ENCODE data around the gene AFAP1L1. TPM values are rescaled to one million over a fixed set of nuclear protein-coding genes. Genes with fewer than 3 reads are reported as not detected.
"Not testable (repeated sequence)": the region's sequence is repeated elsewhere in the genome, so short reads cannot be mapped to it uniquely, and the experiment has no call there.

Gene AFAP1L1
- polyA plus RNA-seq, 1 experiment = 1.8 TPM

DNA sequence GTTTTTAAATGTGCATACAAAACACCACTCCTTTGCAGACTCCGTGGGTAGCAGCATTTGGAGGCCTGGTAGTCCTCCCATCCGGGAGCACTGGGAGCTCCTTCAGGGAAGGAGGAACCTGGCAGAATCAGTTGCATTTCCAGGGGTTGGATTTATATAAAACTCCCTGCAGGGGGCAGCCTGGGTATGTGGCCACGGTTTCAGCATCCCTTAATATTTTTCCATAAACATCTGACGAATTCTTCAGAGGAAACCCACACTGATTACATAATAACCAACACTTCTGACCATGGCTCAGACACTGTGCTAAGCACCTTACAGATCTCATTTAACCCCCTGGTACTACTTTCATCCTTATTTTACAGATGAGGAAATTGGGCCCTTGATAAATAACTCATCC is 6.1 kb upstream of the AFAP1L1 start:
- CTCF ChIA-PET = interaction anchor here (0.7 to 2.1 kb wide), 22 partner anchors 8 to 352 kb away, joined by 3 to 17 read pairs (median 4); partner anchors contain the start of gene GRPEL2
- Histone ChIP-seq H3K27me3 (ENCODE audit: control insufficient read depth, insufficient read depth, low read length) (peaks cover 3% of the 10 kb centered on the region), H3K4me3 (ENCODE audit: low read depth, low read length) (no peak overlapping the region), H3K27ac (ENCODE audit: low read depth, low read length) (no peak overlapping the region), H3K9me3 (ENCODE audit: control insufficient read depth, insufficient read depth, low read length) (peaks cover 3% of the 10 kb centered on the region)
- TF ChIP-seq, protein P1, sequence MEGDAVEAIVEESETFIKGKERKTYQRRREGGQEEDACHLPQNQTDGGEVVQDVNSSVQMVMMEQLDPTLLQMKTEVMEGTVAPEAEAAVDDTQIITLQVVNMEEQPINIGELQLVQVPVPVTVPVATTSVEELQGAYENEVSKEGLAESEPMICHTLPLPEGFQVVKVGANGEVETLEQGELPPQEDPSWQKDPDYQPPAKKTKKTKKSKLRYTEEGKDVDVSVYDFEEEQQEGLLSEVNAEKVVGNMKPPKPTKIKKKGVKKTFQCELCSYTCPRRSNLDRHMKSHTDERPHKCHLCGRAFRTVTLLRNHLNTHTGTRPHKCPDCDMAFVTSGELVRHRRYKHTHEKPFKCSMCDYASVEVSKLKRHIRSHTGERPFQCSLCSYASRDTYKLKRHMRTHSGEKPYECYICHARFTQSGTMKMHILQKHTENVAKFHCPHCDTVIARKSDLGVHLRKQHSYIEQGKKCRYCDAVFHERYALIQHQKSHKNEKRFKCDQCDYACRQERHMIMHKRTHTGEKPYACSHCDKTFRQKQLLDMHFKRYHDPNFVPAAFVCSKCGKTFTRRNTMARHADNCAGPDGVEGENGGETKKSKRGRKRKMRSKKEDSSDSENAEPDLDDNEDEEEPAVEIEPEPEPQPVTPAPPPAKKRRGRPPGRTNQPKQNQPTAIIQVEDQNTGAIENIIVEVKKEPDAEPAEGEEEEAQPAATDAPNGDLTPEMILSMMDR (IDR thresholded peaks at IDR 0.05; ENCODE audit: low read depth, low read length) = peak; percentile 59
- no peak for DNase-seq (ENCODE audit: low read depth, low spot score)
- POLR2A ChIA-PET = no interaction called here

DNA sequence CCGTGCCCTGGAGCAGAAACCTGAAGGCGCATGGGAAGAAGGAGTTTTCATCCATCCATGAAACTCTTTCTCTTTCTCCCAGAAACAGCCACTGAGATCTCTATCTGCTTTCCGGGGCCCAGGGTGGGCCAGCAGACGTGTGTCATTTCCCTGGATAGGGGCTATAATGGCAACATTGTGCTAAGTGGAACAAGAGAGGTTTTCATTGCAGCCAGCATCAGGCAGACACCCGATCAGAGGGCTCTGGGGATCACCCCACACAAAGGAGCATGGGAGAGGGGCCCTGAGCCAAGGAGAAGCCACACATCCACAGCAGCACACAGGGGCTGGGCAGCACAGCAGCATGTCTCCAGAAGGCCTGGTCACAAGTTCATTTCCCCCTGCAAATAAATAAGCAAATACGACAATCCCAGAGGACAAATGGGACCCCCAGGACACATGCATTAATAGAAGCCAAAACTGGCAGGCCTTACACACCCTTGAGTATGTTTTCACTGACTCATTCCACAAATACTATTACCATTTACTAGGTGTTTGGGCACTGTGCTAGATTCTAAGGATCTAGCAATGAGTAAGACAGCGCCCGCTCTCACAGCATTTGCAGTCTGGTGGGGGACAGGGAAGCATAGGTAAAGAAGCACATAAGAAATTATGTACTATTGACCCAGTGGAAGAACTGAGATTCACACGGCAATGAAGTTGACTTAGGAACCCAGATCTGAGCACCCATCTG is 4.3 kb upstream of the AFAP1L1 start:
- H3K4me3 ChIP-seq (ENCODE audit: low read depth, low read length) = no peak overlapping the region
- DNase-seq (ENCODE audit: low read depth, low spot score) = no peak
- H3K27me3 ChIP-seq (ENCODE audit: control insufficient read depth, insufficient read depth, low read length) = peaks cover 3% of the 10 kb centered on the region
- peaks cover 3% of the 10 kb centered on the region for H3K9me3 ChIP-seq (ENCODE audit: control insufficient read depth, insufficient read depth, low read length)
- ChIA-PET POLR2A (no interaction called here), CTCF (interaction anchor here (0.9 to 3.6 kb wide), 9 partner anchors 12 to 232 kb away, joined by 3 to 24 read pairs (median 3); partner anchors contain the start of gene ABLIM3)
- TF ChIP-seq, protein P1 (IDR thresholded peaks at IDR 0.05; ENCODE audit: low read depth, low read length) = no peak
- H3K27ac ChIP-seq (ENCODE audit: low read depth, low read length) = no peak overlapping the region

DNA sequence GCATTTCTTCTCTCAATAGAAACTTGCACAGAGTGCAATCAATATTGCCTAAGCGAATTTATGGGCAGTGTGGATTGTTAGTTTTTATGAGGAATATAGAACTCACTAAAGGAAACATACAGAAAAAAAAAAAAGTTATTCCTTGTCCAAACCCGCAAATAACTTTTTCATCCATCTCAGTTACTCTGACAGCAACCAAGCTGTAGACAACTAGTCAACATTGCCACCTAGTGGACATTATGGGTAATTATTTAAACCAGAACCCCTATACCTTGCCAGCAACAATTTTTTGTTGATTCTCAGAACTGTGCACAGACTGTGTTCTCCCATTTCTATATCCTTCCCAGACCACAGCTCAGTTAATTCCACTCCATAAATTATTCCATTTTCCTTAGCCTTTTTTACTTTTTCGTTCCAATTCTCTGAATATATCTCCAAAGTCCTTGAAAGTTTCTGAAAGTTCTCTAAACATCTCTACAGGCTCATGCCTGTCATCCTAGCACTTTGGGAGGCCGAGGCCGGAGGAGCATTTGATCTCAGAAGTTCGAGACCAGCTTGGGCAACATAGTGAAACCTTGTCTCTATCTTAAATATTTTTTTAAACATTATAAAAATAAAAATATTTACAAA is 2.6 kb upstream of the AFAP1L1 start:
- CTCF ChIA-PET = interaction anchor here (0.7 to 3.6 kb wide), 24 partner anchors 11 to 881 kb away, joined by 3 to 24 read pairs (median 4); no protein-coding TSS in a partner anchor
- no peak overlapping the region for H3K27ac ChIP-seq (ENCODE audit: low read depth, low read length)
- peaks cover 3% of the 10 kb centered on the region for H3K27me3 ChIP-seq (ENCODE audit: control insufficient read depth, insufficient read depth, low read length)
- no peak for DNase-seq (ENCODE audit: low read depth, low spot score)
- H3K4me3 ChIP-seq (ENCODE audit: low read depth, low read length) = no peak overlapping the region
- POLR2A ChIA-PET = interaction anchor here (0.7 kb wide), 1 partner anchor 11 kb away, joined by 3 read pairs; no protein-coding TSS in a partner anchor
- peaks cover 3% of the 10 kb centered on the region for H3K9me3 ChIP-seq (ENCODE audit: control insufficient read depth, insufficient read depth, low read length)
- TF ChIP-seq, protein P1 (IDR thresholded peaks at IDR 0.05; ENCODE audit: low read depth, low read length) = peak; percentile 74

DNA sequence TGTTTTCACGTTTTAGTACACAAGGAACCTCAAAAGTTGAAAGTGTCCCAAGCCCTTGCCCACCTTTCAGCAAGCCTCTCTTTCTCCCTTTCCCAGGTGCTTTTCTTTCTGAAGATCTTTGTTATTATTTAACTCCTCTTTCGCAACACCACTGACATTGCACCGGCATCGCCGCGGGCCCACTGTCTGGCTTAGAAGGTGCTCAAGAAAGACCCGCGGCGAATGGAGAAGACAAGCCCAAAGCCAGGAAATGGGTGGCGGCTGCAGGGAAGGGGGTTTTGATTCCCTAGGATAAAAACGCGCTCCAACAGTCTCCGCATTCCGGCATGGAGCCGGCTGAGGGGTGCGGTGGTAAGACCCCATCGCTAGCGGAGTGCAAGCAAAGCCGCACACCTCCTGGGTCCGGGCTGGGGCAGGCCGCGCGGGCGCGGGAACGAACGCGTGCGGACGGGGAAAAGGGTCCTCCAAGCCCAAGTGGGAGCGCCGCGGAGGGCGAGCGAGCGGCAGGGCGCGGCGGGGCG is 404 bp upstream of the AFAP1L1 start:
- POLR2A ChIA-PET = no interaction called here
- H3K27me3 ChIP-seq (ENCODE audit: control insufficient read depth, insufficient read depth, low read length) = no peaks in the 10 kb centered on the region
- DNase-seq (ENCODE audit: low read depth, low spot score) = no peak
- H3K4me3 ChIP-seq (ENCODE audit: low read depth, low read length) = peak overlapping the region; percentile 72
- no peak overlapping the region for H3K27ac ChIP-seq (ENCODE audit: low read depth, low read length)
- peaks cover 3% of the 10 kb centered on the region for H3K9me3 ChIP-seq (ENCODE audit: control insufficient read depth, insufficient read depth, low read length)
- TF ChIP-seq, protein P1 (IDR thresholded peaks at IDR 0.05; ENCODE audit: low read depth, low read length) = no peak
- CTCF ChIA-PET = interaction anchor here (0.7 to 3.6 kb wide), 2 partner anchors 13 to 141 kb away, joined by 3 to 24 read pairs; no protein-coding TSS in a partner anchor

DNA sequence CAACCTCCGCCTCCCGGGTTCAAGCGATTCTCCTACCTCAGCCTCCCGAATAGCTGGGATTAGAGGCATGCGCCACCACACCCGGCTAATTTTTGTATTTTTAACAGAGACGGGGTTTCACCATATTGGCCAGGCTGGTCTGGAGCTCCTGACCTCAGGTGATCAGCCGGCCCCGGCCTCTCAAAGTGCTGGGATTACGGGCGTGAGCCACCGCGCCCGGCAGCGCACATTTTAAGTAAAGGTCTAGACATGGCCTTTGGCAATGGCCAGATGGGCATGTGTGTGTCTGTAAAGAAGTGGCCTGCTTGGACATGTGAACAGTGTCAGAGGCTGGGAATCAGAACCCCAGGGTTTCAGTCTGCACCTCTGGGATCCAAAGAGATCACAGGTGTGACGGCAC is 1.1 kb downstream of the AFAP1L1 start:
- not testable (repeated sequence) for H3K27ac ChIP-seq (ENCODE audit: low read depth, low read length); DNase-seq (ENCODE audit: low read depth, low spot score); H3K9me3 ChIP-seq (ENCODE audit: control insufficient read depth, insufficient read depth, low read length); H3K27me3 ChIP-seq (ENCODE audit: control insufficient read depth, insufficient read depth, low read length)
- CTCF ChIA-PET = interaction anchor here (1.1 to 1.5 kb wide), 2 partner anchors 158 to 540 kb away, joined by 3 read pairs; no protein-coding TSS in a partner anchor
- peak overlapping the region; percentile 72; the same call in 1 of the 2 replicates for H3K4me3 ChIP-seq (ENCODE audit: low read depth, low read length)
- POLR2A ChIA-PET = interaction anchor here (1.1 kb wide), 1 partner anchor 60 kb away, joined by 4 read pairs; no protein-coding TSS in a partner anchor
